HG03097 (cell line): ENCODE data around the gene HARS2.
"Not testable (repeated sequence)": the region's sequence is repeated elsewhere in the genome, so short reads cannot be mapped to it uniquely, and the experiment has no call there.

Experiments
- ATAC-seq: cut with Tn5 transposase; IDR thresholded peaks from one replicate; pipeline ENCODE4 v1.9.1; 2021; ENCODE audit not compliant: unreplicated experiment, low FRiP score

HARS2 gene

GRCh38 chr5:140696891-140697492, 5.7 kb downstream of the HARS2 start:
- ATAC-seq, result no peak

- ATAC-seq, result peak; percentile 81
Observed at GRCh38 chr5:140700177-140701144, 9.2 kb downstream of the HARS2 start, which contains the start of gene ZMAT2. ZMAT2 (plus strand) TSS chr5:140700447; CDS start chr5:140700461, 14 bp downstream.

DNA sequence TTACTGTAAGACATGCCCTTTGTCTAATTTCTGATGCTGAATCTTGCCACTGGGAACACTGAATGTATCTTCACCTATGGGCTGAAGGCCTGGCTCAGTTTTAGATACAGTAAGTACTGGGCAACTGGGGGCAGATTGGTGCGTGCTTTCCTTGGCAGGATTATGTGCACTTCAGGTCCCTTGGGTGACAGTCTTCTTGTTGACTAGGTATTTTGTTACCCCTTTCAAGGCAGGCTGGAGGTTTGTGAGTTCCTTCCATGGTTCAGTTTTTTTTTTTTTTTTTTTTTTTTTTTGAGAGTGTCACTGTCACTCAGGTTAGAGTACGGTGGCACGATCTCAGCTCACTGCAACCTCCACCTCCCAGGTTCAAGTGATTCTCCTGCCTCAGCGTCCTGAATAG, 16.6 kb downstream of the HARS2 start:
- no peak for ATAC-seq

- ATAC-seq, result not testable (repeated sequence)
Observed at GRCh38 chr5:140708787-140709186, 17.5 kb downstream of the HARS2 start.

DNA sequence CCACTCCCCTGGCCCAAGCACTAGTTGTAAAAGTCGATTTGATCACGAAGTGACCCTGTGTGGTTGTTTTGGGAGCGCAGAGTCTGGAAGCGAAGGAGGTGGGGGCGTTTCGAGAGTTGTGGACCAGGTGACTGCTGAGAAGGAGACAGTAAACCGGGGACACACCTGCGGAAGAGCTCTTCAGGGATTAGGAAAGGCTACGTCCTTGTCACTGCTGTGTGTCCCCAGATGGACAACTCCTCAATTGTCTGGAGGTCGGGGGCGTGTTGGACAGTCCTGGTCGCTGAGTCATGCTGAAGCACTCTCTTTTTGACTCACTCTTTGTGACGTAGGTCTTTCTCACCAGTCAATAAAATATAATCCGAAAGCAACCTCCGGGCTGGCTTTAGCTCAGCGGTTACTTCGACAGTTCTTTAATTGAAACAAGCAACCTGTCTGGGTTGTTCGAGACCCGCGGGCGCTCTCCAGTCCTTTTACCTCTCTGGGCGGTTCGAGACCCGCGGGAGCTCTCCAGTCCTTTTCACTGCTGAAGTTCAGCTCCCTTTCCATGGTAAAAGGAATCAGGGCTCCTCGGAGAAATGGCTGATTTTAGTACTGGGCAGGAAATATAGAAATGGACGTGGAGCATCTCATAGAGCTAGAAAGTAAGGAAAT, 19.8 kb downstream of the HARS2 start:
- ATAC-seq, result peak; percentile 87

GRCh38 chr5:140711794-140712193, 20.5 kb downstream of the HARS2 start:
- no peak for ATAC-seq

- ATAC-seq, result no peak
Observed at GRCh38 chr5:140713562-140714094, 22.4 kb downstream of the HARS2 start.

DNA sequence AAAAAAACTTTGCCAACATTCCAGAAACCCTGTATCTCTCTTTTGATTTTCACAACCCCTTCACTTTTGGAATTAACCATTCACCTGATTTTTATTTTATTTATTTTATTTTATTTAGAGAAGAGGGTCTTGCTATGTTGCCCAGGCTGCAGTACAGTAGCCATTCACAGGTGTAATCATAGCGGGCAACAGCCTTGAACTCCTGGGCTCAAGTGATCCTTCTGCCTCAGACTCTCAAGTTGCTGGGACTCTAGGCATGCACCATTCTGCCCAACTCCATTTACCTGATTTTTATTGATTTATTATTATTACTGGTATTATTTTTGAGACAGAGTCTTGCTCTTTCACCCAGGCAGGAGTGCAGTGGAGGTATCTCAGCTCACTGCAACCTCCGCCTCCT, 25.0 kb downstream of the HARS2 start:
- ATAC-seq, result not testable (repeated sequence)

- no peak for ATAC-seq
Observed at GRCh38 chr5:140718266-140718592, 27.0 kb downstream of the HARS2 start.

DNA sequence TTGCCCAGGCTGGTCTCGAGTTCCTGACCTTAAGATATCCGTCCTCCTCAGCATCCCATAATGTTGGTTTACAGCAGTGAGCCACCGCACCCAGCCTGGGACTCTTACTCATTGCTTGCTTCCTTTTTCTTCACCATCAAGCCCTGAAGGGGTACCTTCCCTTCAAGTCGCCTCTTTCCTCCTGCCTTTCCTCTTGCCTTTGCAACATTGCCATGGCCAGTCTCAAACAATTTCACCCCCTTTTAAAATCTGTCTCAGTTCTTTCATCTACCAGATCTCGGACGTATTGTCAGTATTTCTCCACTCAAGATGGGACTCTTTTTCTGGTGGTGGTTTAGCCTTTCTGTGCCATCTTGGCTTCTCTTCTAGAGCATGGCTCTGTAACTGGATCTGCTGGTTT, 29.5 kb downstream of the HARS2 start:
- not testable (repeated sequence) for ATAC-seq

DNA sequence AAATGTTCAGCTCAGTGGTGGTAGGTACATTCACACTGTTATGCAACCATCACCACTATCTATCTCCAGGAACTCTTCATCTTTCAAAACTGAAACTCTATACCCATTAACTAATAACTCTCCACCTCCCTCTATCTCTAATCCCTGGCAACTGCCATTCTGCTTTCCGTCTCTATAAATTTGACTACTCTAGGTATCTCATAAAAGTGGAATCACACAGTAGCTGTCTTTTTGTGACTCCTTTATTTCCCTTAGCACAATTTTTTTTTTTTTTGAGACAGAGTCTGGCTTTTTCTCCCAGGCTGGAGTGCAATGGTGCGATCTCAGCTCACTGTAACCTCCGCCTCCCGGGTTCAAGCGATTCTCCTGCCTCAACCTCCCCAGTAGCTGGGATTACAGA, 30.1 kb downstream of the HARS2 start:
- ATAC-seq, result not testable (repeated sequence)

GRCh38 chr5:140725799-140726471, 34.7 kb downstream of the HARS2 start:
- peak; percentile 87 for ATAC-seq

GRCh38 chr5:140733098-140733497, 41.8 kb downstream of the HARS2 start:
- no peak for ATAC-seq

DNA sequence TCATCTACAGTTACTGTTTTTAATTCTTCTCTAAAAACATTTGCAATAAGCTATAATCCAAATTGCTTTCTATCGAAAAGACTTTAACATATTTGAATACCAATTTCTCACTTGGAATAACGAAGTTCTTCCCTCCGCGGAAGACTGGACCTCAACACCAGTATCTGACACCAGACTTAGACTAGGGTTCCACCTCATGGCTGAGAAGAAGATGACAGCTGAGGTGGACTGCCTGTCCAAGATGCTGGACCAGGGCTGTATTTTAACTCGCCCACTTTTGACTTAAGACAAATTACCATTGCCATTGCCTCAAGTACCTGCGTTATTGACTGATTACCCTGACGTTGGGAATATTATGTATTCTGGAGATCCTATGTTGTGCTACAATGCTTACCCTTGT, 43.1 kb downstream of the HARS2 start:
- no peak for ATAC-seq

DNA sequence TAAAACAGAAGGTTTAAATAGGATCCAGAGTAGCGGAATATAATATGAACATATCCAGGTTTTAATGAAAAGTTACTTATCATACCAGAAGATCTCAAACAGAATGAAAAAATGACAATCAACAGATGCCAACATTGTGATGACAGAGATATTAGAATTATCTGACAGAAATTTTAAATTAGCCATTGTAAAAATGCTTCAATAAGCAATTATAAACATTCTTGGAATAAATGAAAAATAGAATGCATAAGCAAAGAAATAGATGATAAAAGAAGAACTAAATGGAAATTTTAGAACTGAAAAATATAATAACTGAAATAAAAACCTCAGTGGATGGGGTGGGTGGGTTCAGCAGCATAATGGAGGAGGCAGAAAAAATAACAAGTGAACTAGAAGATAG, 46.2 kb downstream of the HARS2 start:
- no peak for ATAC-seq

- ATAC-seq, result no peak
Observed at GRCh38 chr5:140741967-140742366, 50.7 kb downstream of the HARS2 start.
